Vagina (tissue), 2 donors: Measurements from ENCODE around the gene UBE2G2. TPM values are rescaled to one million over a fixed set of nuclear protein-coding genes. Genes with fewer than 3 reads are reported as not detected.

ENCODE experiments used
- DNase-seq, 2 donors: peaks; one replicate each; pipeline ENCODE4 v3.0.0-alpha.2; 2017; ENCODE audit errors: extremely low spot score in 2 of 2
- H3K27ac ChIP-seq: fragments of 200-600 bp; sonication (generic); one replicate; pipeline ENCODE4 v1.5.1; 2019
- H3K27me3 ChIP-seq: fragments of 200-600 bp; sonication (generic); one replicate; pipeline ENCODE4 v1.5.1; 2019
- H3K36me3 ChIP-seq, 2 donors: fragments of 200-600 bp; sonication (generic); one replicate each; pipeline ENCODE4 v1.5.1; 2017 to 2019
- H3K4me1 ChIP-seq: fragments of 200-600 bp; sonication (generic); one replicate; pipeline ENCODE4 v1.5.1; 2019
- H3K4me3 ChIP-seq, 2 donors: fragments of 200-600 bp; sonication (generic); 1 replicate in 1 of 2; 2 replicates in 1 of 2; pipeline ENCODE4 v1.5.1; 2016 to 2019
- H3K9me3 ChIP-seq: fragments of 200-600 bp; sonication (generic); one replicate; pipeline ENCODE4 v1.5.1; 2019
- POLR2A ChIP-seq, 2 donors: fragments of 450-650 bp; IDR thresholded peaks; one replicate each; pipeline ENCODE4 v1.6.1; 2017; ENCODE audit warnings: antibody characterized with exemption in 2 of 2, mild to moderate bottlenecking in 2 of 2, moderate library complexity in 2 of 2
- POLR2AphosphoS5 ChIP-seq, 2 donors: sonication (generic); formaldehyde crosslinking; IDR thresholded peaks; one replicate each; pipeline ENCODE4 v1.9.0; 2017; ENCODE audit warnings: antibody characterized with exemption in 2 of 2, mild to moderate bottlenecking in 2 of 2, low read depth in 1 of 2; ENCODE audit not compliant: insufficient read depth in 1 of 2
- intact Hi-C: fragments of 100-400 bp; cut with DNase I; formaldehyde crosslinking; loops from one replicate; pipeline ENCODE4 v1.15.1; 2023
- total RNA-seq: library from RNA; depleted of rRNA; stranded (reverse); fragments of >200 nt; gene quantifications from one replicate; pipeline ENCODE4 v1.2.3, GENCODE V29; 2016
- TF ChIP-seq, protein P1 (sequence below), 3 experiments: fragments of 450-650 bp in 2 of 3; fragments of 200-600 bp in 1 of 3; sonication (generic) in 1 of 3; IDR thresholded peaks; one replicate each; pipeline ENCODE4 v1.5.1; 2017 to 2019; ENCODE audit warnings: antibody characterized with exemption in 3 of 3, mild to moderate bottlenecking in 2 of 3, moderate library complexity in 2 of 3

The UBE2G2 gene
- total RNA-seq, 1 donor from 2014 or later: 96.5 TPM

DNA sequence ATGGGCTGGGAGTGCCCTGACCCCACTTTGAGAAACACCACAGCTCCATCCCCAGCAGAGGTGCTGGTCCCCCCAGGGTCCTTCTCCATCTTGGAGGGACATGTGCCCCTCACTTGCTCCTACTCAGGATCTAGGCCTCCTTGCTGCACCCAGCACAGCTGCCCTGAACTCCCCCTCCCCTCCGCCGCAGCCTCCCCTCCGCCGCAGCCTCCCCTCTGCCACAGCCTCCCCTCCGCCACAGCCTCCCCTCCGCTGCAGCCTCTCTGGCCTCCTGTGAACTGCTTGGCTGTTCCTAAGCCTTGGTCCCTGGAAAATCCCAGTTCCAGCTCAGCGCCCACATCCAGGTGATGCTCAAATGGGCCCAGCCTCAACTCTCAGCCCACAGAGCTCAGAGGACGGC, 74.3 kb downstream of the UBE2G2 start:
- H3K27ac ChIP-seq: no peak overlapping the region
- no peaks in the 10 kb centered on the region for H3K27me3 ChIP-seq
- H3K36me3 ChIP-seq: no peaks in the 10 kb centered on the region
- TF ChIP-seq POLR2AphosphoS5 (IDR thresholded peaks at IDR 0.05; ENCODE audit: insufficient read depth in 1 of 2, low read depth in 1 of 2) (no peak), POLR2A (IDR thresholded peaks at IDR 0.05) (no peak)
- TF ChIP-seq, protein P1, sequence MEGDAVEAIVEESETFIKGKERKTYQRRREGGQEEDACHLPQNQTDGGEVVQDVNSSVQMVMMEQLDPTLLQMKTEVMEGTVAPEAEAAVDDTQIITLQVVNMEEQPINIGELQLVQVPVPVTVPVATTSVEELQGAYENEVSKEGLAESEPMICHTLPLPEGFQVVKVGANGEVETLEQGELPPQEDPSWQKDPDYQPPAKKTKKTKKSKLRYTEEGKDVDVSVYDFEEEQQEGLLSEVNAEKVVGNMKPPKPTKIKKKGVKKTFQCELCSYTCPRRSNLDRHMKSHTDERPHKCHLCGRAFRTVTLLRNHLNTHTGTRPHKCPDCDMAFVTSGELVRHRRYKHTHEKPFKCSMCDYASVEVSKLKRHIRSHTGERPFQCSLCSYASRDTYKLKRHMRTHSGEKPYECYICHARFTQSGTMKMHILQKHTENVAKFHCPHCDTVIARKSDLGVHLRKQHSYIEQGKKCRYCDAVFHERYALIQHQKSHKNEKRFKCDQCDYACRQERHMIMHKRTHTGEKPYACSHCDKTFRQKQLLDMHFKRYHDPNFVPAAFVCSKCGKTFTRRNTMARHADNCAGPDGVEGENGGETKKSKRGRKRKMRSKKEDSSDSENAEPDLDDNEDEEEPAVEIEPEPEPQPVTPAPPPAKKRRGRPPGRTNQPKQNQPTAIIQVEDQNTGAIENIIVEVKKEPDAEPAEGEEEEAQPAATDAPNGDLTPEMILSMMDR (IDR thresholded peaks at IDR 0.05): no peak
- no peaks in the 10 kb centered on the region for H3K9me3 ChIP-seq
- peaks cover 10% of the 10 kb centered on the region for H3K4me1 ChIP-seq
- intact Hi-C loops: no loop called here
- H3K4me3 ChIP-seq: no peak overlapping the region
- DNase-seq: no peak

DNA sequence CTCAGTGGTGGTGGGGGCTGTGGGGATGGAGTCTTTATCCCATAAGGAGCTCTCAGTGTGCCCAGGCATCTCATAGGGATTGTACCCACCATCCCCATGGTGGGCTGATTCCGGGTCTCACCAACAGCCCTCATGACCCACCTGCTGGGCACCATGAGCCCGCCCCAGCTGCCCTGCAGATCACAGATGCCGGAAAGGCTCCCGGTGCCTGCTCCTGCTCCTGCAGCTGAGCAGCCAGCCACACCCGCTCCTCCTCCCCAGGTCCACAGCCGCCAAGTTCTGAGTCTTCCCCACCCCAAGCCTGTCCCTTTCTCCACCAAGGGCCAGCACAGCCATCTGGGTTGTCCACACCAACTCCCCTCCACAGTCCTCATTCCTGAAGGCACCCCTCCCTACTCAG, 74.8 kb downstream of the UBE2G2 start:
- Histone ChIP-seq H3K4me1 (peaks cover 10% of the 10 kb centered on the region), H3K27ac (no peak overlapping the region), H3K27me3 (no peaks in the 10 kb centered on the region), H3K4me3 (no peak overlapping the region), H3K9me3 (no peaks in the 10 kb centered on the region), H3K36me3 (no peaks in the 10 kb centered on the region)
- intact Hi-C loops: no loop called here
- no peak for TF ChIP-seq POLR2A (IDR thresholded peaks at IDR 0.05)
- TF ChIP-seq, protein P1 (IDR thresholded peaks at IDR 0.05): no peak
- no peak for TF ChIP-seq POLR2AphosphoS5 (IDR thresholded peaks at IDR 0.05; ENCODE audit: insufficient read depth in 1 of 2, low read depth in 1 of 2)
- DNase-seq: no peak

DNA sequence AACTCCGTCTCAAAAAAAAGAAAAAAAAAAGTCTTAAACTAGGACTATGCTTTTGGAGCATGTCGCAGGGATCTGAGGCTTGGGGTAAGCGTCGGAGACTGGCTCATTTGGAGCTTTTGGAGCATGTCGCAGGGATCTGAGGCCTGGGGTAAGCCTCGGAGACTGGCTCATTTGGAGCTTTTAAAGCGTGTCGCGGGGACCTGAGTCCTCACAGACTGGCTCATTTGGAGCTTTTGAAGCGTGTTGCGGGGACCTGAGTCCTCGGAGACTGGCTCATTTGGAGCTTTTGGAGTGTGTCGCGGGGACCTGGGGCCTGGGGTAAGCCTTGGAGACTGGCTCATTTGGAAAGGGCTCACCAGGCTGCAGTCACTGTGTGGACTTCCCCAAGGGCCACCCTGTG, 76.7 kb downstream of the UBE2G2 start:
- Histone ChIP-seq H3K27ac (no peak overlapping the region), H3K9me3 (no peaks in the 10 kb centered on the region), H3K27me3 (no peaks in the 10 kb centered on the region), H3K4me1 (peaks cover 10% of the 10 kb centered on the region), H3K36me3 (no peaks in the 10 kb centered on the region), H3K4me3 (no peak overlapping the region)
- no peak for DNase-seq
- intact Hi-C loops: no loop called here
- TF ChIP-seq, protein P1 (IDR thresholded peaks at IDR 0.05): no peak
- TF ChIP-seq POLR2AphosphoS5 (IDR thresholded peaks at IDR 0.05; ENCODE audit: insufficient read depth in 1 of 2, low read depth in 1 of 2): no peak
- no peak for TF ChIP-seq POLR2A (IDR thresholded peaks at IDR 0.05)

DNA sequence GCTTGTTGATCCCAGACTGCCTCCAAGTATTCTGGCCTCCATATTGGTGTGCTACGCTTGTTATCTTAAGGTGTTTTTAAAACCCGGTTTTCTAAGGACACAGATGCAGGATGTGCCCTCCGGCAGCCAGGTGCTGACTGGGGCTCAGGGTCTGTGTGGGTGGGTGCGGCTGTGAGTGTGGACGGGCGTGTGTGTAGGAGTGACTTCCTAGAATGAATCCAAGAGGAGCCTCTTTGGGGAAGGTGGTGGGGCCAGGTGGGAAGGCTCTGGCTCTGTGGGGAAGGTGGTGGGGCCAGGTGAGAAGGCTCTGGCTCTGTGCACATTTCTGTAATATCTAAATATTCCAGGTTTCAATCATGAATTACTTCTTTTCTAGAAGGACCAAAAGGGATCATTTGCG, 77.4 kb downstream of the UBE2G2 start:
- Histone ChIP-seq H3K9me3 (no peaks in the 10 kb centered on the region), H3K4me1 (peaks cover 10% of the 10 kb centered on the region), H3K27ac (no peak overlapping the region), H3K27me3 (no peaks in the 10 kb centered on the region), H3K36me3 (no peaks in the 10 kb centered on the region), H3K4me3 (no peak overlapping the region)
- intact Hi-C loops: no loop called here
- TF ChIP-seq POLR2AphosphoS5 (IDR thresholded peaks at IDR 0.05; ENCODE audit: insufficient read depth in 1 of 2, low read depth in 1 of 2): no peak
- TF ChIP-seq, protein P1 (IDR thresholded peaks at IDR 0.05): no peak
- TF ChIP-seq POLR2A (IDR thresholded peaks at IDR 0.05): no peak
- no peak for DNase-seq

DNA sequence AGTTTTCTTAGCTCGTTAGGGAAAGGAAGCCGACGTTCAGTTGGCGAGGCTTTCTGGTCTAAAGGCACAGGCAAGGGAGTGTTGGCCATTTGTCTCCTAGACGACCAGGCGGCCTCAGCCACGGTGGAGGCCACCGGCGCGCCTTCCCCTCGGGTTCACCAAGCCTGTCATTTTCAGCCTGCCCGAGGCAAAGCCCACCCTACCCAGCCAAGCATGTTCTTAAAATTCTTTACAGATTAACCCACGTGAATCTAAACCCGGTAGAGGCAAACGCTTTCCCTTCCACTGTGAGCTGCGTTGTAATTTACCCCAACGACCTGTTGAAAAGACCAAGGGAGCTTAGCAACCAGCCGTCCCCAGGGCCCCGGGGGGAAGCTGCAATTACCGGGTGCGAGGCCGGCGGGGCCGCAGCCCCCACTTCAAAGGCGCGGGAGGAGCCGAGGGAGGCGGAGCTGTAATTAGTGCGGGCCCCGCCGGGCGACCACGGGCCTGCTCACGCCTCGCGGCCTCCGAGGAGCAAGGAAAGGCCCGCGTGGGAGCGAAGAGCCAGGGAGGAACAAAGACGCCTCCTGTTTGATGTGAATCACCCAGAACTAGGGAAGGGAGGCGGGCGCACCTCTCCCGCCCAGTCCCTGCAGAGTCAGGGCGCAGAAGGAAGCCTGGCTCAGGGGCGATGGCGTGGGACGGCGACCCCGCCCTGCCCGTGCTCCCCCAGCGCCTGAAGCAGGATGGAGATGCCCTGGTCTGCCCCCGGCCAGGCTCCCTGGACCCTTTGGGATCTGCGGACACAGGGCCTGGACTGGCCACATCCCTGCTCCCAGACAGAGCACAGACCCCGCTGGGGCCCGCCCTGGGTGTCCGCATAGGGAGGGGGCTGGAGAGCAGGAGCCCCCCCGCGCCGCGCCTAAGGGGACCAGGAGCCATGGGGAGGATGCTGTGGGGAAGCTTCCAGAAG, 78.2 kb downstream of the UBE2G2 start:
- TF ChIP-seq POLR2A (IDR thresholded peaks at IDR 0.05): no peak
- TF ChIP-seq, protein P1 (IDR thresholded peaks at IDR 0.05): no peak
- TF ChIP-seq POLR2AphosphoS5 (IDR thresholded peaks at IDR 0.05; ENCODE audit: insufficient read depth in 1 of 2, low read depth in 1 of 2): no peak
- peaks cover 10% of the 10 kb centered on the region for H3K4me1 ChIP-seq
- no peak for DNase-seq
- intact Hi-C loops: no loop called here
- no peaks in the 10 kb centered on the region for H3K36me3 ChIP-seq
- no peaks in the 10 kb centered on the region for H3K9me3 ChIP-seq
- no peaks in the 10 kb centered on the region for H3K27me3 ChIP-seq
- no peak overlapping the region for H3K4me3 ChIP-seq
- no peak overlapping the region for H3K27ac ChIP-seq
